Measurements from ENCODE around the gene SMIM7. TPM values are rescaled to one million over a fixed set of nuclear protein-coding genes. Genes with fewer than 3 reads are reported as not detected.
A peak's percentile ranks its signal among the peaks of the same experiment; 100 is the strongest.

Gene SMIM7
- total RNA-seq, 1 experiment from 2014 or later: 69.3 TPM

DNA sequence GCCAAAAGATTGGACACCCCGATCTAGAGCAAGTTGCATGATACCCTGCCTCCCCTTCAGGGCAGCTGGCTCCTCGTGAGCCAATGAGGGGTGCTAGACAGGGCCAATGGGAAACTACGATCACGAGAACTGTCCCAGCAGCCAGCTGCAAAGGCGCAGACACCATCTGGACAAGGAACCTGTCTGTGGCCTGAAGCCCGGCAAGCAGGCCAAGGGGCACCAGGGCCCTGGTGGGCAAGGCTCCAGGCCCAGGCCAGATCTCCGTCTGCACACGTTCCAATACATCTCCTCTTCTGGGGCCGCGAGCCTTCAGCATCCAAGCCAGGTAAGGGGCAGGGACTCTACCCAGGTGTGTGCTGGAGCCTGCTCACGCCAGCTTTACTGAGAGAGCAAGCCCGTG, 52.1 kb downstream of the SMIM7 start:
- Mint-ChIP-seq H3K36me3 (ENCODE audit: insufficient read depth, unreplicated experiment) (peaks cover 13% of the 10 kb centered on the region), H3K4me3 (ENCODE audit: unreplicated experiment) (peak overlapping the region; percentile 1), H3K9me3 (ENCODE audit: unreplicated experiment) (no peaks in the 10 kb centered on the region), H3K4me1 (ENCODE audit: insufficient read depth, unreplicated experiment) (peaks cover 35% of the 10 kb centered on the region), H3K27me3 (ENCODE audit: insufficient read depth, unreplicated experiment) (no peaks in the 10 kb centered on the region), H3K27ac (ENCODE audit: low read depth, unreplicated experiment) (peak overlapping the region; percentile 74)
- intact Hi-C loops (cut with micrococcal nuclease): no loop called here
- TF ChIP-seq, protein P1, sequence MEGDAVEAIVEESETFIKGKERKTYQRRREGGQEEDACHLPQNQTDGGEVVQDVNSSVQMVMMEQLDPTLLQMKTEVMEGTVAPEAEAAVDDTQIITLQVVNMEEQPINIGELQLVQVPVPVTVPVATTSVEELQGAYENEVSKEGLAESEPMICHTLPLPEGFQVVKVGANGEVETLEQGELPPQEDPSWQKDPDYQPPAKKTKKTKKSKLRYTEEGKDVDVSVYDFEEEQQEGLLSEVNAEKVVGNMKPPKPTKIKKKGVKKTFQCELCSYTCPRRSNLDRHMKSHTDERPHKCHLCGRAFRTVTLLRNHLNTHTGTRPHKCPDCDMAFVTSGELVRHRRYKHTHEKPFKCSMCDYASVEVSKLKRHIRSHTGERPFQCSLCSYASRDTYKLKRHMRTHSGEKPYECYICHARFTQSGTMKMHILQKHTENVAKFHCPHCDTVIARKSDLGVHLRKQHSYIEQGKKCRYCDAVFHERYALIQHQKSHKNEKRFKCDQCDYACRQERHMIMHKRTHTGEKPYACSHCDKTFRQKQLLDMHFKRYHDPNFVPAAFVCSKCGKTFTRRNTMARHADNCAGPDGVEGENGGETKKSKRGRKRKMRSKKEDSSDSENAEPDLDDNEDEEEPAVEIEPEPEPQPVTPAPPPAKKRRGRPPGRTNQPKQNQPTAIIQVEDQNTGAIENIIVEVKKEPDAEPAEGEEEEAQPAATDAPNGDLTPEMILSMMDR (IDR thresholded peaks at IDR 0.05; ENCODE audit: unreplicated experiment): no peak
- CTCF ChIA-PET: interaction anchor here (0.7 to 1.3 kb wide), 2 partner anchors 23 to 330 kb away, joined by 3 to 5 read pairs; no protein-coding TSS in a partner anchor
- POLR2A ChIA-PET: interaction anchor here (1.1 to 3.7 kb wide), 6 partner anchors 11 to 66 kb away, joined by 3 to 13 read pairs (median 4); partner anchors contain the start of genes MED26 and TMEM38A
- BruUV-seq (replicated peaks): no TSS peak
- no peak for DNase-seq (ENCODE audit: unreplicated experiment)

DNA sequence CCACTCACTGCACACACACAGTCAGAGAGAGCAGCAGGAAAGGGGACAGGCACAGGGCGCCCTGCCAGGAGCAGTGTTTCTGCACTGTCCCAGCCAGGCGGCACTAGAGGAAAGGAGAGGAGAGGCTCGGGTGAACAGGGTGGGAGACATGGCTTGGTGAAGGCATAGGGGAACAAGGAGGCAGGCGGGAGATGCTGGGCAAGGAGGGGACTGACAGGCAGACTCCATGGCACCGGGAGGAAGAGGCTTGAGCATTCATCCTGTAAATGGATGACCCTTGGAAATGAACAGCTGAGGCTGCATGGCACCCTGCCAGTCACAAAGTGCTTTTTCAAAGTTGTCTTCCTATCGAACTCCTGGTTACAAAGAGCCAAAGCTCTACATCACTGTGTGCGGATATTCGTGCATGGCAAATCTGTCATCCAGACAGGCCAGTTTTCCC, 54.4 kb downstream of the SMIM7 start:
- DNase-seq (ENCODE audit: unreplicated experiment): no peak
- H3K4me1 Mint-ChIP-seq (ENCODE audit: insufficient read depth, unreplicated experiment): peaks cover 20% of the 10 kb centered on the region
- intact Hi-C loops (cut with micrococcal nuclease): no loop called here
- TF ChIP-seq, protein P1 (IDR thresholded peaks at IDR 0.05; ENCODE audit: unreplicated experiment): no peak
- ChIA-PET POLR2A (interaction anchor here (0.7 to 3.7 kb wide), 2 partner anchors 23 to 64 kb away, joined by 4 to 13 read pairs; partner anchors contain the start of gene MED26), CTCF (interaction anchor here (0.7 kb wide), 1 partner anchor 195 kb away, joined by 3 read pairs; no protein-coding TSS in a partner anchor)
- H3K4me3 Mint-ChIP-seq (ENCODE audit: unreplicated experiment): no peak overlapping the region
- peak overlapping the region; percentile 9 for H3K27ac Mint-ChIP-seq (ENCODE audit: low read depth, unreplicated experiment)
- H3K36me3 Mint-ChIP-seq (ENCODE audit: insufficient read depth, unreplicated experiment): peaks cover 13% of the 10 kb centered on the region
- H3K9me3 Mint-ChIP-seq (ENCODE audit: unreplicated experiment): no peaks in the 10 kb centered on the region
- no peaks in the 10 kb centered on the region for H3K27me3 Mint-ChIP-seq (ENCODE audit: insufficient read depth, unreplicated experiment)
- BruUV-seq (replicated peaks): no TSS peak

DNA sequence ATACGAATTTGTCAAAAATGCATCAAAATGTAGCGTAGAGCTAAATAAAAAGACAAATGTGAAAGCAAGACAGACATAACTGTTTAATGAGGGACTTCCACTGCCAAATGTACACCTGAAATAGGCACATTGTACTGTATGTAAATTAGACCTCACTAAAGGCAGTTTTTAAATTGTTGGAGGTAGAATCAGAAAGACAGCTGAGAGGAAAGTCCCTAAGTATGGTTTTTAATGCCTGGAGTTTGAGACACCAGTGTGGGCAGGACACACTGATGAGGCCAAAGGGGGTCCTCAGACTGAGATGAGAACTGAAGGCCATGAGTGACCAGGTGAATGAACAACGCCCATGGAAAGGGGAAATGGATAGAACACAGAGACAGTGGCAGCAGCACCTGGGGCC, 54.8 kb downstream of the SMIM7 start:
- DNase-seq (ENCODE audit: unreplicated experiment): no peak
- Mint-ChIP-seq H3K27ac (ENCODE audit: low read depth, unreplicated experiment) (peak overlapping the region; percentile 9), H3K27me3 (ENCODE audit: insufficient read depth, unreplicated experiment) (no peaks in the 10 kb centered on the region), H3K4me3 (ENCODE audit: unreplicated experiment) (no peak overlapping the region), H3K36me3 (ENCODE audit: insufficient read depth, unreplicated experiment) (peaks cover 13% of the 10 kb centered on the region), H3K9me3 (ENCODE audit: unreplicated experiment) (no peaks in the 10 kb centered on the region), H3K4me1 (ENCODE audit: insufficient read depth, unreplicated experiment) (peaks cover 17% of the 10 kb centered on the region)
- TF ChIP-seq, protein P1 (IDR thresholded peaks at IDR 0.05; ENCODE audit: unreplicated experiment): no peak
- no TSS peak for BruUV-seq (replicated peaks)
- intact Hi-C loops (cut with micrococcal nuclease): no loop called here
- CTCF ChIA-PET: no interaction called here
- POLR2A ChIA-PET: interaction anchor here (0.7 to 3.7 kb wide), 2 partner anchors 23 to 63 kb away, joined by 4 to 13 read pairs; partner anchors contain the start of gene MED26

DNA sequence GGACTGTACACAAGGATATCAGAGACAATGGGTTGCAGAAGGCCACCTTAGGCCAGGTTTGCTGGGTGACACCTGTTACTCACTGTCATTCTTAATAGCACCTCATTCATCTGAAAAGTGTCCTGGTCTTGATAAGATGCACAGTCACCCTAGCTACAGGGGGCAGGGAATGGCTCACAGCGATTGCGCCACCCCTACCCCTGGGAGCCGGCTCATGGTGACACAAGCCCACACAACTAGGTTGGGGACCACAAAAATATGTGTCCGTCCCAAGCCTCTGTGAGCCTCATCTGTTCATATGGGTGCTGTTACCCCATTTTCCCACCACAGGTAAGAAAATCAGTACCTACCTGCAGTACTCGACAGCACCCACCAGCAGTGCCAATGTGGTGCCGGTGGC, 55.3 kb downstream of the SMIM7 start:
- TF ChIP-seq, protein P1 (IDR thresholded peaks at IDR 0.05; ENCODE audit: unreplicated experiment): no peak
- DNase-seq (ENCODE audit: unreplicated experiment): no peak
- no TSS peak for BruUV-seq (replicated peaks)
- Mint-ChIP-seq H3K27ac (ENCODE audit: low read depth, unreplicated experiment) (no peak overlapping the region), H3K4me1 (ENCODE audit: insufficient read depth, unreplicated experiment) (peaks cover 17% of the 10 kb centered on the region), H3K9me3 (ENCODE audit: unreplicated experiment) (no peaks in the 10 kb centered on the region), H3K4me3 (ENCODE audit: unreplicated experiment) (no peak overlapping the region), H3K27me3 (ENCODE audit: insufficient read depth, unreplicated experiment) (no peaks in the 10 kb centered on the region), H3K36me3 (ENCODE audit: insufficient read depth, unreplicated experiment) (peaks cover 13% of the 10 kb centered on the region)
- intact Hi-C loops (cut with micrococcal nuclease): no loop called here
- CTCF ChIA-PET: interaction anchor here (0.6 kb wide), 1 partner anchor 10 kb away, joined by 3 read pairs; no protein-coding TSS in a partner anchor
- POLR2A ChIA-PET: interaction anchor here (3.7 kb wide), 1 partner anchor 24 kb away, joined by 13 read pairs; the partner anchor contains the start of gene MED26
